ENCODE data around the gene EXOC7. TPM values are rescaled to one million over a fixed set of nuclear protein-coding genes. Genes with fewer than 3 reads are reported as not detected.

Gene EXOC7
- polyA plus RNA-seq, 1 donor = 97.8 TPM

GRCh38 chr17:76036497-76037261 lies 66.9 kb downstream of the EXOC7 start:
- peaks cover 37% of the 10 kb centered on the region for H3K36me3 ChIP-seq (ENCODE audit: control insufficient read depth, insufficient read depth, low read length)
- H3K9me3 ChIP-seq (ENCODE audit: control insufficient read depth, low read depth, low read length) = no peaks in the 10 kb centered on the region
- WGBS (ENCODE audit: insufficient coverage, low lambda C conversion rate) = no CpG with 5 or more reads among the region's 22 CpGs
- DNase-seq = peak in 1 of 2 donors; percentile 30
- no peak overlapping the region for H3K27ac ChIP-seq (ENCODE audit: low read length)
- H3K4me1 ChIP-seq (ENCODE audit: control insufficient read depth, insufficient read depth, low read length) = peaks cover 17% of the 10 kb centered on the region
- H3K27me3 ChIP-seq (ENCODE audit: control insufficient read depth, insufficient read depth, low read length) = no peaks in the 10 kb centered on the region
- H3K4me3 ChIP-seq (ENCODE audit: low read length) = no peak overlapping the region

- H3K27ac ChIP-seq (ENCODE audit: low read length) = peak overlapping the region; percentile 10
- H3K4me3 ChIP-seq (ENCODE audit: low read length) = no peak overlapping the region
- no CpG with 5 or more reads among the region's 13 CpGs for WGBS (ENCODE audit: insufficient coverage, low lambda C conversion rate)
- peaks cover 17% of the 10 kb centered on the region for H3K36me3 ChIP-seq (ENCODE audit: control insufficient read depth, insufficient read depth, low read length)
- H3K9me3 ChIP-seq (ENCODE audit: control insufficient read depth, low read depth, low read length) = no peaks in the 10 kb centered on the region
- DNase-seq = peak in 1 of 2 donors; percentile 20
- peaks cover 27% of the 10 kb centered on the region for H3K4me1 ChIP-seq (ENCODE audit: control insufficient read depth, insufficient read depth, low read length)
- no peaks in the 10 kb centered on the region for H3K27me3 ChIP-seq (ENCODE audit: control insufficient read depth, insufficient read depth, low read length)
Observed at GRCh38 chr17:76034428-76035350, 68.9 kb downstream of the EXOC7 start.

GRCh38 chr17:76033139-76033538 lies 70.4 kb downstream of the EXOC7 start:
- WGBS (ENCODE audit: insufficient coverage, low lambda C conversion rate) = 100% methylated on average over 1 of the region's 6 CpGs
- H3K27ac ChIP-seq (ENCODE audit: low read length) = peak overlapping the region; percentile 73
- no peak for DNase-seq
- H3K36me3 ChIP-seq (ENCODE audit: control insufficient read depth, insufficient read depth, low read length) = peaks cover 2% of the 10 kb centered on the region
- no peaks in the 10 kb centered on the region for H3K27me3 ChIP-seq (ENCODE audit: control insufficient read depth, insufficient read depth, low read length)
- no peaks in the 10 kb centered on the region for H3K9me3 ChIP-seq (ENCODE audit: control insufficient read depth, low read depth, low read length)
- H3K4me3 ChIP-seq (ENCODE audit: low read length) = no peak overlapping the region
- peaks cover 38% of the 10 kb centered on the region for H3K4me1 ChIP-seq (ENCODE audit: control insufficient read depth, insufficient read depth, low read length)

GRCh38 chr17:76032780-76033108 lies 70.8 kb downstream of the EXOC7 start:
- Histone ChIP-seq H3K36me3 (ENCODE audit: control insufficient read depth, insufficient read depth, low read length) (no peaks in the 10 kb centered on the region), H3K27ac (ENCODE audit: low read length) (peak overlapping the region; percentile 73), H3K27me3 (ENCODE audit: control insufficient read depth, insufficient read depth, low read length) (no peaks in the 10 kb centered on the region), H3K4me3 (ENCODE audit: low read length) (no peak overlapping the region), H3K4me1 (ENCODE audit: control insufficient read depth, insufficient read depth, low read length) (peaks cover 40% of the 10 kb centered on the region), H3K9me3 (ENCODE audit: control insufficient read depth, low read depth, low read length) (no peaks in the 10 kb centered on the region)
- WGBS (ENCODE audit: insufficient coverage, low lambda C conversion rate) = 80% methylated on average over 1 of the region's 5 CpGs
- no peak for DNase-seq

GRCh38 chr17:76032073-76032779 lies 71.4 kb downstream of the EXOC7 start:
- Histone ChIP-seq H3K4me3 (ENCODE audit: low read length) (no peak overlapping the region), H3K27ac (ENCODE audit: low read length) (peak overlapping the region; percentile 73), H3K9me3 (ENCODE audit: control insufficient read depth, low read depth, low read length) (no peaks in the 10 kb centered on the region), H3K4me1 (ENCODE audit: control insufficient read depth, insufficient read depth, low read length) (peaks cover 45% of the 10 kb centered on the region), H3K36me3 (ENCODE audit: control insufficient read depth, insufficient read depth, low read length) (no peaks in the 10 kb centered on the region), H3K27me3 (ENCODE audit: control insufficient read depth, insufficient read depth, low read length) (no peaks in the 10 kb centered on the region)
- peak; percentile 79 to 93 for DNase-seq
- WGBS (ENCODE audit: insufficient coverage, low lambda C conversion rate) = no CpG with 5 or more reads among the region's 20 CpGs

Other genes starting within 250 kb of the EXOC7 start
- gene WBP2, start 248.5 kb downstream of the EXOC7 start, polyA plus RNA-seq = 107 TPM
- 9.8 TPM for gene TRIM47, start 225.2 kb downstream of the EXOC7 start, polyA plus RNA-seq
- gene TRIM65, start 206.8 kb downstream of the EXOC7 start, polyA plus RNA-seq = 18.7 TPM
- 62.1 TPM for gene MRPL38, start 198.9 kb downstream of the EXOC7 start, polyA plus RNA-seq
- gene FBF1, start 162.7 kb downstream of the EXOC7 start, polyA plus RNA-seq = 52.1 TPM
- 64.6 TPM for gene ACOX1, start 124.6 kb downstream of the EXOC7 start, polyA plus RNA-seq
- gene TEN1, start 124.5 kb downstream of the EXOC7 start, polyA plus RNA-seq = 24.5 TPM
- gene CDK3, start 102.9 kb downstream of the EXOC7 start, polyA plus RNA-seq = 14.9 TPM
- 63.2 TPM for gene EVPL, start 76.5 kb downstream of the EXOC7 start, polyA plus RNA-seq
- 65.2 TPM for gene SRP68, start 31.3 kb downstream of the EXOC7 start, polyA plus RNA-seq
- 0.93 TPM for gene GALR2, start 29.0 kb downstream of the EXOC7 start, polyA plus RNA-seq
- 23.7 TPM for gene ZACN, start 24.6 kb downstream of the EXOC7 start, polyA plus RNA-seq
- gene FOXJ1, start 37.5 kb upstream of the EXOC7 start, polyA plus RNA-seq = 1.2 TPM
- 19.2 TPM for gene RNF157, start 136.7 kb upstream of the EXOC7 start, polyA plus RNA-seq
- gene UBALD2, start 161.6 kb upstream of the EXOC7 start, polyA plus RNA-seq = 68.4 TPM
- gene QRICH2, start 204.5 kb upstream of the EXOC7 start, polyA plus RNA-seq = 3.1 TPM

Data from large intestine (tissue), 3 donors.